Body of pancreas (tissue), 4 donors: ENCODE measurements around the gene HIBADH. TPM values are rescaled to one million over a fixed set of nuclear protein-coding genes. Genes with fewer than 3 reads are reported as not detected.

ENCODE experiments used
- ATAC-seq: fragments of 150-250 bp; one replicate; pipeline ENCODE4 v1.9.1; 2016
- DNase-seq, 4 donors: peaks; one replicate each; pipeline ENCODE4 v3.0.0-alpha.2; 2019
- H3K27ac ChIP-seq, 4 donors: fragments of 200-600 bp; sonication (generic); 1 replicate in 3 of 4; 2 replicates in 1 of 4; pipeline versions ENCODE4 v1.5.1 to v1.6.1; 2016 to 2019; ENCODE audit warnings: mild to moderate bottlenecking in 1 of 4, mixed read lengths in 1 of 4, moderate library complexity in 1 of 4
- H3K27me3 ChIP-seq, 2 donors: fragments of 200-600 bp; sonication (generic); one replicate each; pipeline ENCODE4 v1.6.0; 2016; ENCODE audit warnings: mild to moderate bottlenecking in 1 of 2
- H3K36me3 ChIP-seq, 2 donors: fragments of 200-600 bp; sonication (generic); replicated peaks in 1 of 2; 2 replicates each; pipeline ENCODE4 v1.5.1; 2016; ENCODE audit warnings: low read depth in 2 of 2; ENCODE audit not compliant: insufficient read depth in 1 of 2
- H3K4me1 ChIP-seq: fragments of 200-600 bp; sonication (generic); one replicate; pipeline ENCODE4 v1.6.0; 2016
- H3K4me3 ChIP-seq, 2 donors: fragments of 200-600 bp; sonication (generic); 1 replicate in 1 of 2; 2 replicates in 1 of 2; pipeline ENCODE4 v1.5.1; 2016 to 2019
- H3K9me3 ChIP-seq, 3 donors: fragments of 200-600 bp; sonication (generic); 1 replicate in 2 of 3; 2 replicates in 1 of 3; pipeline ENCODE4 v1.5.1; 2016
- POLR2A ChIP-seq, 3 donors: fragments of 450-650 bp; IDR thresholded peaks; one replicate each; pipeline ENCODE4 v1.6.1; 2016; ENCODE audit warnings: antibody characterized with exemption in 3 of 3, mild to moderate bottlenecking in 2 of 3
- WGBS, 2 donors: methylation state at CpG; one replicate each; pipeline ENCODE4 v1.1.5; 2017; 5-methylcytosine and 5-hydroxymethylcytosine counted together
- intact Hi-C: fragments of 100-400 bp; cut with DNase I; formaldehyde crosslinking; loops from one replicate; pipeline ENCODE4 v1.15.1; 2023
- total RNA-seq, 2 donors: library from RNA; depleted of rRNA; stranded (reverse); fragments of >200 nt; gene quantifications; one replicate each; pipeline ENCODE4 v1.1.0, GENCODE V29; 2016
- TF ChIP-seq, protein P1 (sequence below), 7 experiments: fragments of 450-650 bp in 4 of 7; fragments of 200-600 bp in 3 of 7; sonication (generic) in 3 of 7; IDR thresholded peaks; one replicate each; pipeline ENCODE4 v1.5.1; 2016 to 2019; ENCODE audit warnings: antibody characterized with exemption in 7 of 7

Gene HIBADH
- total RNA-seq, 2 donors from 2014 or later: 22.1 to 31.0 TPM

- Histone ChIP-seq H3K27me3 (no peaks in the 10 kb centered on the region), H3K4me1 (no peaks in the 10 kb centered on the region), H3K36me3 (peaks cover 0 to 3% of the 10 kb centered on the region in 2 donors), H3K9me3 (no peaks in the 10 kb centered on the region), H3K27ac (no peak overlapping the region), H3K4me3 (no peak overlapping the region)
- no peak for TF ChIP-seq POLR2A (IDR thresholded peaks at IDR 0.05)
- TF ChIP-seq, protein P1, sequence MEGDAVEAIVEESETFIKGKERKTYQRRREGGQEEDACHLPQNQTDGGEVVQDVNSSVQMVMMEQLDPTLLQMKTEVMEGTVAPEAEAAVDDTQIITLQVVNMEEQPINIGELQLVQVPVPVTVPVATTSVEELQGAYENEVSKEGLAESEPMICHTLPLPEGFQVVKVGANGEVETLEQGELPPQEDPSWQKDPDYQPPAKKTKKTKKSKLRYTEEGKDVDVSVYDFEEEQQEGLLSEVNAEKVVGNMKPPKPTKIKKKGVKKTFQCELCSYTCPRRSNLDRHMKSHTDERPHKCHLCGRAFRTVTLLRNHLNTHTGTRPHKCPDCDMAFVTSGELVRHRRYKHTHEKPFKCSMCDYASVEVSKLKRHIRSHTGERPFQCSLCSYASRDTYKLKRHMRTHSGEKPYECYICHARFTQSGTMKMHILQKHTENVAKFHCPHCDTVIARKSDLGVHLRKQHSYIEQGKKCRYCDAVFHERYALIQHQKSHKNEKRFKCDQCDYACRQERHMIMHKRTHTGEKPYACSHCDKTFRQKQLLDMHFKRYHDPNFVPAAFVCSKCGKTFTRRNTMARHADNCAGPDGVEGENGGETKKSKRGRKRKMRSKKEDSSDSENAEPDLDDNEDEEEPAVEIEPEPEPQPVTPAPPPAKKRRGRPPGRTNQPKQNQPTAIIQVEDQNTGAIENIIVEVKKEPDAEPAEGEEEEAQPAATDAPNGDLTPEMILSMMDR (IDR thresholded peaks at IDR 0.05): no peak
- intact Hi-C loops: no loop called here
- no peak for ATAC-seq
- DNase-seq: no peak
Measured at GRCh38 chr7:27523321-27523720, 139.4 kb downstream of the HIBADH start.

DNA sequence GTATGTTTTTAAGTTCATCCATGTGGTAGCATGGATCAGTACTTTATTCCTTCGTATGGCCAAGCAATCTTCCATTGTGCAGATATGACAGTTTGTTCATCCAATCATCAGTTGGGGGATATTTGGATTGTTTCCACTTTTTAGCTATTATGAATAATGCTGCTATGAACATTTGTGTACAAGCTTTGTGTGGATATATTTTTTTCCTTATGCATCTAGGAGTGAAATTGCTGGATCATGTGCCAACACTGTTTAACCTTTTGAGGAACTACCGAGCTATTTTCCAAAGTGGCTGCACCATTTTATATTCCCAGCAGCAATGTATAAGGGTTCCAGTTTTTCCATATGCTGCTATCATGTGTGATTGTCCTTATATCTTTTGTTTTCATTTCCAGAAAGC is 140.1 kb downstream of the HIBADH start:
- H3K27me3 ChIP-seq: no peaks in the 10 kb centered on the region
- ATAC-seq (no peak), DNase-seq (no peak)
- H3K4me1 ChIP-seq: no peaks in the 10 kb centered on the region
- peaks cover 0 to 3% of the 10 kb centered on the region in 2 donors for H3K36me3 ChIP-seq
- H3K9me3 ChIP-seq: no peaks in the 10 kb centered on the region
- no peak overlapping the region for H3K27ac ChIP-seq
- no peak overlapping the region for H3K4me3 ChIP-seq
- 91 to 94% methylated on average over 2 of the region's 2 CpGs for WGBS, 2 donors
- intact Hi-C loops: no loop called here
- TF ChIP-seq POLR2A (IDR thresholded peaks at IDR 0.05): no peak
- TF ChIP-seq, protein P1 (IDR thresholded peaks at IDR 0.05): no peak

DNA sequence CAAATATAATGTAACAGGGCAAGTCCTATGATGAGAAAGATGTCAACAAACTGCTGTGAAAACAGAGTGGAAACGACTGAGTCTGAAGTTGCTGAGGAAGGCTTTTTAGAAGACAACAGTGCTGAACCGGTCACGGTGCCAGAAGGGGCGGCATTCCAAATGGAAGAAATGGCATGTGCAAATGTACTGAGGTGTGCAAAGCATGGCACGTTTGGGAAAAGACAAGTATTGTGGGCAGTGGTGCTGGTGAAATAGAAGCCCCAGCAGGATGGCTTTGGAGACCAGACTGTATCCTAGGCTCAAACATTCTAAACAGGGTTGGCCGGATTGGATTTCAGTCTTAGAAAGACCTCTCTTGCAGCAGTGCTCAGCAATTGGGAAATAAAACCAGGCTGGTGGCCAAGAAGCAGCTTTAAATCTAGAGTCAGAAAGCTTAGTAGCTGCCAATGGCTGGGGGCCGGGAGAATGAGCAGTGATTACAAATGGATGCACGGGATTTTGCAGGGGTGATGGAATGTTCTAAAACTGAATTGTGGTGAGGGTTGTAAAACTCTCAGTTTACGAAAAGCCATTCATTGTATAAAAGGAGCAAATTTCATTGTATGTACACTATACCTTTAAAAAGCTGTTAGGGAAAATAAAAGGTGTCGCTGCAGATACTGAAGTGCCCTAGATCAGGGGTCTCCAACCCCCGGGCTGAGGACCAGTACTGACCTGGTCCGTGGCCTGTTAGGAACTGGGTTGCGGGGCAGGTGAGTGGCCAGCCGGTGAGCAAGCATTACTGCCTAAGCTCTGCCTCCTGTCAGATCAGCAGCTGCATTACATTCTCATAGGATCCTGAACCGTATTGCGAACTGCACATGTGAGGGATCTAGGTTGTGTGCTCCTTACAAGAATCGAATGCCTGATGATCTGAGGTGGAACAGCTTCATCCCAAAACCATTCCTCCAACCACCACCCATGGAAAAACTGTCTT is 141.6 kb downstream of the HIBADH start:
- no peak for TF ChIP-seq POLR2A (IDR thresholded peaks at IDR 0.05)
- TF ChIP-seq, protein P1 (IDR thresholded peaks at IDR 0.05): no peak
- no peak for ATAC-seq
- H3K4me1 ChIP-seq: no peaks in the 10 kb centered on the region
- WGBS, 2 donors: 88 to 90% methylated on average over 17 of the region's 17 CpGs
- H3K27ac ChIP-seq: no peak overlapping the region
- H3K36me3 ChIP-seq: peaks cover 0 to 2% of the 10 kb centered on the region in 2 donors
- peak in 2 of 4 donors; percentile 20 to 42 for DNase-seq
- intact Hi-C loops: no loop called here
- no peak overlapping the region for H3K4me3 ChIP-seq
- H3K27me3 ChIP-seq: no peaks in the 10 kb centered on the region
- no peaks in the 10 kb centered on the region for H3K9me3 ChIP-seq

DNA sequence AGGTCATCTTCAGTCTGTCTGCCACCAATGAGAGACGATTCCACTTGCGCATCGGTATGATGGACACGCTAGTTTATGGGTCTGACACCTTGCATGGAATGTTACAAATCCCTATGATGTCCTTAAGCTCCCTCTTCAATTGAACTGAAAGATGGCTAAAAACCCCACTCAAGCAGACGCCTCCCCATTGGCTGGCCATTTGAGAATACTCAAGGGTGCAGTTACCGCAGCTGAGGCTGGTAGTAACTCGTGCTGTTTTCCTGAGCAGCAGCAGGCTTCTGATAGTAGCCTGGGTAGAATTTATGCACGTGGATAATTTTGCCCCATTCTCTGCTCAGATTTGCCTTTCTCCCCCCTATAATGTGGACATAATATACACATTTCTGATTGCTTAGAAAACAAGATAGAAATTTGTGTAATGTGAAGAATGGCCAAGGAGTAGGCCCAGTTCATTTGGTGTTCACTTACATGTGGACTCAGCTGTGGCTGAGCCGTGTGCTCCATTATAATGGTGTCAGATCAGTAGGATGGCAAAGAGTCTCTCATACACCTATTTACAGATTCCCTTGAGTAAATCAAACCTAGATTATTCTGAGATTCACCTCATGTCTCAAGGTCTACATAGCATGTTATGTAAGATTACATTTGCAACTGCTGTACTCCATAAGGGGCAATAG is 142.8 kb downstream of the HIBADH start:
- Histone ChIP-seq H3K27me3 (no peaks in the 10 kb centered on the region), H3K4me1 (no peaks in the 10 kb centered on the region), H3K36me3 (no peaks in the 10 kb centered on the region), H3K27ac (no peak overlapping the region), H3K4me3 (no peak overlapping the region), H3K9me3 (no peaks in the 10 kb centered on the region)
- no peak for DNase-seq
- WGBS, 2 donors: 95 to 97% methylated on average over 9 of the region's 9 CpGs
- ATAC-seq: no peak
- intact Hi-C loops: no loop called here
- TF ChIP-seq POLR2A (IDR thresholded peaks at IDR 0.05): no peak

- Histone ChIP-seq H3K27ac (no peak overlapping the region), H3K27me3 (no peaks in the 10 kb centered on the region), H3K36me3 (no peaks in the 10 kb centered on the region), H3K9me3 (no peaks in the 10 kb centered on the region), H3K4me1 (no peaks in the 10 kb centered on the region), H3K4me3 (no peak overlapping the region)
- intact Hi-C loops: no loop called here
- DNase-seq (no peak), ATAC-seq (no peak)
- WGBS, 2 donors: 62 to 74% methylated on average over 4 of the region's 4 CpGs
- TF ChIP-seq POLR2A (IDR thresholded peaks at IDR 0.05): no peak
- TF ChIP-seq, protein P1 (IDR thresholded peaks at IDR 0.05): no peak
Measured at GRCh38 chr7:27518561-27519350, 143.9 kb downstream of the HIBADH start.
